Kidney (tissue), 14 donors: Measurements from ENCODE around the gene ASAP2. TPM values are rescaled to one million over a fixed set of nuclear protein-coding genes. Genes with fewer than 3 reads are reported as not detected.
A peak's percentile ranks its signal among the peaks of the same experiment; 100 is the strongest.

Source experiments
- DNase-seq, 5 donors: peaks; one replicate each; pipeline ENCODE4 v3.0.0-alpha.2; 2013 to 2020
- FAIRE-seq: peaks from 2 replicates; lab custom pipeline; 2012; peaks lifted over from hg19 to GRCh38; lab: Jason Lieb, UNC
- H3K27ac ChIP-seq, 2 donors: one replicate each; pipeline ENCODE4 v1.7.0; 2013; ENCODE audit warnings: low read depth in 2 of 2, low read length in 2 of 2, inconsistent platforms in 1 of 2
- H3K27me3 ChIP-seq: one replicate; pipeline ENCODE4 v1.7.1; 2013; ENCODE audit warnings: low read length, inconsistent platforms; ENCODE audit not compliant: control insufficient read depth, insufficient read depth
- H3K36me3 ChIP-seq, 3 donors: one replicate each; pipeline versions ENCODE4 v1.7.0 to v1.7.1; 2013; ENCODE audit warnings: low read length in 3 of 3, control low read depth in 1 of 3, inconsistent platforms in 1 of 3; ENCODE audit not compliant: insufficient read depth in 3 of 3, control insufficient read depth in 2 of 3
- H3K4me1 ChIP-seq, 3 donors: one replicate each; pipeline versions ENCODE4 v1.7.0 to v1.7.1; 2013; ENCODE audit warnings: low read length in 3 of 3, inconsistent platforms in 1 of 3, low read depth in 1 of 3; ENCODE audit not compliant: control insufficient read depth in 2 of 3, insufficient read depth in 2 of 3
- H3K4me3 ChIP-seq, 3 donors: one replicate each; pipeline versions ENCODE4 v1.7.0 to v1.8.1; 2013; ENCODE audit warnings: low read length in 3 of 3, control low read depth in 1 of 3, inconsistent platforms in 1 of 3
- H3K9ac ChIP-seq, 3 donors: one replicate each; pipeline versions ENCODE4 v1.7.0 to v1.7.1; 2013; ENCODE audit warnings: low read length in 3 of 3, control low read depth in 1 of 3, inconsistent platforms in 1 of 3
- H3K9me3 ChIP-seq, 3 donors: one replicate each; pipeline versions ENCODE4 v1.7.0 to v1.7.1; 2013; ENCODE audit warnings: low read length in 3 of 3, control low read depth in 1 of 3, inconsistent platforms in 1 of 3; ENCODE audit not compliant: control insufficient read depth in 2 of 3, insufficient read depth in 1 of 3
- CTCF ChIP-seq: IDR thresholded peaks from 3 replicates; pipeline ENCODE4 v1.5.1; 2012; ENCODE audit warnings: mild to moderate bottlenecking, moderate library complexity, borderline replicate concordance; ENCODE audit not compliant: insufficient read depth; ENCODE audit errors: extremely low read depth
- intact Hi-C: fragments of 100-400 bp; cut with DNase I; formaldehyde crosslinking; loops from one replicate; pipeline ENCODE4 v1.11.1; 2022
- polyA plus RNA-seq: library from polyadenylated mRNA; stranded (reverse); fragments of 350-450 nt; fragmentation: Illumina TruSeq; extraction: RNeasy Lipid Tissue Mini Kit (QIAGEN cat#74804); gene quantifications from one replicate; pipeline ENCODE4 v1.2.3, GENCODE V29; 2014; ENCODE audit warnings: low read depth, low replicate concordance; ENCODE audit not compliant: insufficient read depth
- total RNA-seq: library from RNA; stranded (reverse); fragmentation: NEBNext Ultra II Directional; extraction: Animal tissue kit (Norgen Biotek cat#: 25700); gene quantifications from one replicate; pipeline ENCODE4 v1.2.1, GENCODE V29; 2021
- donor health status: control.
- donor health status: control.
- donor health status: control.
- donor health status: control.
- donor health status: control.
- donor health status: DM: yes; HTN: yes; CAD: no.
- donor health status: Normal renal cell carcinoma (clear cell type).

Gene ASAP2
- total and polyA plus RNA-seq, 2 donors from 2014 or later = 26.2 to 54.8 TPM

GRCh38 chr2:9191041-9191481, 15.6 kb upstream of the ASAP2 start:
- Histone ChIP-seq H3K4me3 (no peak overlapping the region), H3K27me3 (no peaks in the 10 kb centered on the region), H3K9me3 (no peaks in the 10 kb centered on the region), H3K27ac (peak overlapping the region; percentile 32 to 38), H3K36me3 (no peaks in the 10 kb centered on the region), H3K4me1 (peaks cover 0 to 14% (median 7%) of the 10 kb centered on the region in 3 donors), H3K9ac (no peak overlapping the region)
- peak; percentile 59 to 85 (median 62) for DNase-seq
- no peak for TF ChIP-seq CTCF
- no peak for FAIRE-seq
- intact Hi-C loops = no loop called here

GRCh38 chr2:9192712-9193111, 13.9 kb upstream of the ASAP2 start:
- peaks cover 0 to 14% (median 7%) of the 10 kb centered on the region in 3 donors for H3K4me1 ChIP-seq
- FAIRE-seq (no peak), DNase-seq (peak in 1 of 5 donors; percentile 28)
- intact Hi-C loops = no loop called here
- no peak for TF ChIP-seq CTCF
- H3K4me3 ChIP-seq = no peak overlapping the region
- no peaks in the 10 kb centered on the region for H3K27me3 ChIP-seq
- no peaks in the 10 kb centered on the region for H3K36me3 ChIP-seq
- H3K9me3 ChIP-seq = no peaks in the 10 kb centered on the region
- no peak overlapping the region for H3K27ac ChIP-seq
- no peak overlapping the region for H3K9ac ChIP-seq

GRCh38 chr2:9194352-9194751, 12.3 kb upstream of the ASAP2 start:
- Histone ChIP-seq H3K4me3 (no peak overlapping the region), H3K9me3 (no peaks in the 10 kb centered on the region), H3K27me3 (no peaks in the 10 kb centered on the region), H3K36me3 (no peaks in the 10 kb centered on the region), H3K4me1 (peaks cover 0 to 14% (median 7%) of the 10 kb centered on the region in 3 donors), H3K27ac (no peak overlapping the region), H3K9ac (no peak overlapping the region)
- DNase-seq (no peak), FAIRE-seq (no peak)
- intact Hi-C loops = no loop called here
- TF ChIP-seq CTCF = no peak

- H3K27ac ChIP-seq = no peak overlapping the region
- H3K4me1 ChIP-seq = peaks cover 0 to 3% (median 1%) of the 10 kb centered on the region in 3 donors
- no peaks in the 10 kb centered on the region for H3K9me3 ChIP-seq
- no peak overlapping the region for H3K4me3 ChIP-seq
- no peaks in the 10 kb centered on the region for H3K27me3 ChIP-seq
- intact Hi-C loops = no loop called here
- TF ChIP-seq CTCF = no peak
- DNase-seq (no peak), FAIRE-seq (no peak)
- H3K36me3 ChIP-seq = no peaks in the 10 kb centered on the region
- H3K9ac ChIP-seq = no peak overlapping the region
Observed at GRCh38 chr2:9196637-9197036, 10.0 kb upstream of the ASAP2 start.
